ENCODE measurements around the gene CPE.

Gene CPE

GRCh38 chr4:165364452-165365080, 14.2 kb upstream of the CPE start:
- DNase-seq (ENCODE audit: low spot score) = no peak

GRCh38 chr4:165367040-165367439, 11.8 kb upstream of the CPE start:
- no peak for DNase-seq (ENCODE audit: low spot score)

GRCh38 chr4:165368114-165368513, 10.7 kb upstream of the CPE start:
- DNase-seq (ENCODE audit: low spot score) = no peak

GRCh38 chr4:165368567-165368966, 10.2 kb upstream of the CPE start:
- no peak for DNase-seq (ENCODE audit: low spot score)

- DNase-seq (ENCODE audit: low spot score) = no peak
These were observed 9.3 kb upstream of the CPE start for GRCh38 chr4:165369522-165369921.

GRCh38 chr4:165370530-165370929, 8.3 kb upstream of the CPE start:
- DNase-seq (ENCODE audit: low spot score) = no peak

- no peak for DNase-seq (ENCODE audit: low spot score)
These were observed 3.3 kb upstream of the CPE start for GRCh38 chr4:165375465-165375864.

GRCh38 chr4:165378398-165378744, 437 bp upstream of the CPE start:
- DNase-seq (ENCODE audit: low spot score) = no peak

- DNase-seq (ENCODE audit: low spot score) = no peak
These were observed 863 bp downstream of the CPE start for GRCh38 chr4:165379678-165380064.

GRCh38 chr4:165380805-165381204, 2.0 kb downstream of the CPE start:
- DNase-seq (ENCODE audit: low spot score) = no peak

- no peak for DNase-seq (ENCODE audit: low spot score)
These were observed 3.1 kb downstream of the CPE start for GRCh38 chr4:165381821-165382373.

- DNase-seq (ENCODE audit: low spot score) = no peak
These were observed 3.8 kb downstream of the CPE start for GRCh38 chr4:165382640-165383039.

- no peak for DNase-seq (ENCODE audit: low spot score)
These were observed 4.8 kb downstream of the CPE start for GRCh38 chr4:165383591-165384073.

GRCh38 chr4:165384186-165384585, 5.4 kb downstream of the CPE start:
- no peak for DNase-seq (ENCODE audit: low spot score)

- no peak for DNase-seq (ENCODE audit: low spot score)
These were observed 5.8 kb downstream of the CPE start for GRCh38 chr4:165384598-165384997.

- no peak for DNase-seq (ENCODE audit: low spot score)
These were observed 6.3 kb downstream of the CPE start for GRCh38 chr4:165385126-165385525.

- DNase-seq (ENCODE audit: low spot score) = no peak
These were observed 7.5 kb downstream of the CPE start for GRCh38 chr4:165386328-165386727.

- no peak for DNase-seq (ENCODE audit: low spot score)
These were observed 9.9 kb downstream of the CPE start for GRCh38 chr4:165388756-165389155.

GRCh38 chr4:165393051-165393450, 14.2 kb downstream of the CPE start:
- no peak for DNase-seq (ENCODE audit: low spot score)

- DNase-seq (ENCODE audit: low spot score) = no peak
These were observed 14.9 kb downstream of the CPE start for GRCh38 chr4:165393704-165394103.

GRCh38 chr4:165394275-165394674, 15.5 kb downstream of the CPE start:
- no peak for DNase-seq (ENCODE audit: low spot score)

GRCh38 chr4:165398570-165398969, 19.8 kb downstream of the CPE start:
- no peak for DNase-seq (ENCODE audit: low spot score)

- no peak for DNase-seq (ENCODE audit: low spot score)
These were observed 23.6 kb downstream of the CPE start for GRCh38 chr4:165402375-165402774.

- no peak for DNase-seq (ENCODE audit: low spot score)
These were observed 24.2 kb downstream of the CPE start for GRCh38 chr4:165403048-165403447.
